ENCODE results near the gene NADK.

The NADK gene

DNA sequence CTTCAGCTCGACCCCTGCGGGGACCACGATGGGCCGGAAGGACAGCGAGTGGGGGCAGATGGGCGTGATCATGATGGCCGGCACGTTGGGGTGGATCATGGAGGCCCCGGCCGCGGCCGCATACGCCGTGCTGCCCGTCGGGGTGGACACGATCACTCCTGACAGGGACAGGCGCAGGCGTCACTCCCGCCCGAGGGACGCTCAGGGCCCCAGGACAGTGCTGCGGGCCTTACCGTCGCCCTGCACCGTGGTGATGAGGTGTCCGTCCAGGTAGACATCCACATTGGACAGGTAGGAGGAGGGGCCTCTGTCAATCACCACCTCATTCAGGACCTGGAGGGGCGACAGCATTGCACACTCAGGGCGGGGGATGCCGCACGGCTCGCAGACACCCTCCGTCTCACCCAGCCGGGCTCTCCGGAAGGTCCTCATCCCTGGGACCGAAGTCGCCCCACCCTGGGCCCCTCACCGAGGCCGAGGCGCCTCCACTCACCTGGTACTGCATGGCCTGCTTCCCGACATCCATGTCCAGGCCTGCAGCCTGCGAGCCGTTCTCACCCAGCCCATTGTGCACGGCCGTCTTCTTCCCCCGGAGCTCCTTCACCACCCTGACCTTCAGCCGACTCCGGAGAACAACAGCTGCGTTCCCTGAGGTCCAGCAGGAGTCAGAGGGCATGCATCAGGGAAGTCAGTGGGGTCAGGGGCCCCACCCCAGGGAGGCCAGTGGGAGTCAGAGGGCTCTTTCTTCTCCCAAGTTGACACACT lies 24.0 kb downstream of the NADK start:
- H3K79me2 ChIP-seq (ENCODE audit: control insufficient read depth, low read length): peaks cover 18% of the 10 kb centered on the region

DNA sequence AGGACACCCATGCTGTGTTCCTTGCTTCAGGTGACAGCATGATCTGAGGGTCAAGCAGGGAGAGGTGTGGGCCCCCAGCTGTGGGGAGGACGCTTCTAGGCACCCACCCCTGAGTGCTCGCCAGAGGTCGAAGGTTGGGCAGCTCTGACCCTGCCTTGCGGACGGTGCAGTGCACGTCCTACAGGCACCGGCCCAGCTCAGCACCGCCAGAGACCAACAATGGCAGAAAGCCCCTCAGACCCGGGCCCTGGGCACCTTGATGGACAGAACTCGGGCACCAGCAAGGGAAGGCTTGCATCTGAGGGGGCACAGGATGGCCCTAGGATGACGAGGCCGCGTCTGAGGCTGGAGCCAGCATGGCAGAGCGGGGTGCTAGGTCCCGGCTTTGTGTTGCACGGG lies 24.7 kb downstream of the NADK start:
- Histone ChIP-seq H3K27me3 (ENCODE audit: control insufficient read depth, low read length) (no peaks in the 10 kb centered on the region), H4K20me1 (ENCODE audit: control insufficient read depth, insufficient read depth, low read depth, low read length) (peaks cover 14% of the 10 kb centered on the region), H3K36me3 (ENCODE audit: control insufficient read depth, low read length) (peaks cover 59% of the 10 kb centered on the region), H3K27ac (ENCODE audit: low read depth, low read length) (no peak overlapping the region), H3K9me3 (ENCODE audit: control insufficient read depth, insufficient read depth, low read length) (no peaks in the 10 kb centered on the region), H3K4me2 (ENCODE audit: low read length) (no peak overlapping the region), H3K4me3 (ENCODE audit: low read length) (no peak overlapping the region), H3K79me2 (ENCODE audit: control insufficient read depth, low read length) (peaks cover 11% of the 10 kb centered on the region), H3K9me2 (replicated peaks; ENCODE audit: control insufficient read depth, low read length) (no peaks in the 10 kb centered on the region), H3K4me1 (ENCODE audit: control insufficient read depth, low read length) (no peaks in the 10 kb centered on the region), H3F3A (ENCODE audit: control insufficient read depth, insufficient read depth) (peaks cover 7% of the 10 kb centered on the region)
- TF ChIP-seq EZH2phosphoT487 (IDR thresholded peaks at IDR 0.05; ENCODE audit: borderline replicate concordance, low read length): no peak
- TF ChIP-seq, protein P1, sequence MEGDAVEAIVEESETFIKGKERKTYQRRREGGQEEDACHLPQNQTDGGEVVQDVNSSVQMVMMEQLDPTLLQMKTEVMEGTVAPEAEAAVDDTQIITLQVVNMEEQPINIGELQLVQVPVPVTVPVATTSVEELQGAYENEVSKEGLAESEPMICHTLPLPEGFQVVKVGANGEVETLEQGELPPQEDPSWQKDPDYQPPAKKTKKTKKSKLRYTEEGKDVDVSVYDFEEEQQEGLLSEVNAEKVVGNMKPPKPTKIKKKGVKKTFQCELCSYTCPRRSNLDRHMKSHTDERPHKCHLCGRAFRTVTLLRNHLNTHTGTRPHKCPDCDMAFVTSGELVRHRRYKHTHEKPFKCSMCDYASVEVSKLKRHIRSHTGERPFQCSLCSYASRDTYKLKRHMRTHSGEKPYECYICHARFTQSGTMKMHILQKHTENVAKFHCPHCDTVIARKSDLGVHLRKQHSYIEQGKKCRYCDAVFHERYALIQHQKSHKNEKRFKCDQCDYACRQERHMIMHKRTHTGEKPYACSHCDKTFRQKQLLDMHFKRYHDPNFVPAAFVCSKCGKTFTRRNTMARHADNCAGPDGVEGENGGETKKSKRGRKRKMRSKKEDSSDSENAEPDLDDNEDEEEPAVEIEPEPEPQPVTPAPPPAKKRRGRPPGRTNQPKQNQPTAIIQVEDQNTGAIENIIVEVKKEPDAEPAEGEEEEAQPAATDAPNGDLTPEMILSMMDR (IDR thresholded peaks at IDR 0.05; ENCODE audit: low read depth, low read length, poor library complexity, severe bottlenecking): no peak

More for the DNA sequence above, 24.0 kb downstream of the NADK start:
- peaks cover 7% of the 10 kb centered on the region for H3F3A ChIP-seq (ENCODE audit: control insufficient read depth, insufficient read depth)
- no peak overlapping the region for H3K4me2 ChIP-seq (ENCODE audit: low read length)
- H3K4me3 ChIP-seq (ENCODE audit: low read length): no peak overlapping the region
- H3K9me2 ChIP-seq (replicated peaks; ENCODE audit: control insufficient read depth, low read length): no peaks in the 10 kb centered on the region
- no peaks in the 10 kb centered on the region for H3K9me3 ChIP-seq (ENCODE audit: control insufficient read depth, insufficient read depth, low read length)
- peaks cover 65% of the 10 kb centered on the region for H3K36me3 ChIP-seq (ENCODE audit: control insufficient read depth, low read length)
- TF ChIP-seq EZH2phosphoT487 (IDR thresholded peaks at IDR 0.05; ENCODE audit: borderline replicate concordance, low read length): no peak
- TF ChIP-seq, protein P1 (IDR thresholded peaks at IDR 0.05; ENCODE audit: low read depth, low read length, poor library complexity, severe bottlenecking): no peak
- peaks cover 15% of the 10 kb centered on the region for H4K20me1 ChIP-seq (ENCODE audit: control insufficient read depth, insufficient read depth, low read depth, low read length)
- H3K27ac ChIP-seq (ENCODE audit: low read depth, low read length): no peak overlapping the region
- H3K27me3 ChIP-seq (ENCODE audit: control insufficient read depth, low read length): no peaks in the 10 kb centered on the region
- no peaks in the 10 kb centered on the region for H3K4me1 ChIP-seq (ENCODE audit: control insufficient read depth, low read length)

DNA sequence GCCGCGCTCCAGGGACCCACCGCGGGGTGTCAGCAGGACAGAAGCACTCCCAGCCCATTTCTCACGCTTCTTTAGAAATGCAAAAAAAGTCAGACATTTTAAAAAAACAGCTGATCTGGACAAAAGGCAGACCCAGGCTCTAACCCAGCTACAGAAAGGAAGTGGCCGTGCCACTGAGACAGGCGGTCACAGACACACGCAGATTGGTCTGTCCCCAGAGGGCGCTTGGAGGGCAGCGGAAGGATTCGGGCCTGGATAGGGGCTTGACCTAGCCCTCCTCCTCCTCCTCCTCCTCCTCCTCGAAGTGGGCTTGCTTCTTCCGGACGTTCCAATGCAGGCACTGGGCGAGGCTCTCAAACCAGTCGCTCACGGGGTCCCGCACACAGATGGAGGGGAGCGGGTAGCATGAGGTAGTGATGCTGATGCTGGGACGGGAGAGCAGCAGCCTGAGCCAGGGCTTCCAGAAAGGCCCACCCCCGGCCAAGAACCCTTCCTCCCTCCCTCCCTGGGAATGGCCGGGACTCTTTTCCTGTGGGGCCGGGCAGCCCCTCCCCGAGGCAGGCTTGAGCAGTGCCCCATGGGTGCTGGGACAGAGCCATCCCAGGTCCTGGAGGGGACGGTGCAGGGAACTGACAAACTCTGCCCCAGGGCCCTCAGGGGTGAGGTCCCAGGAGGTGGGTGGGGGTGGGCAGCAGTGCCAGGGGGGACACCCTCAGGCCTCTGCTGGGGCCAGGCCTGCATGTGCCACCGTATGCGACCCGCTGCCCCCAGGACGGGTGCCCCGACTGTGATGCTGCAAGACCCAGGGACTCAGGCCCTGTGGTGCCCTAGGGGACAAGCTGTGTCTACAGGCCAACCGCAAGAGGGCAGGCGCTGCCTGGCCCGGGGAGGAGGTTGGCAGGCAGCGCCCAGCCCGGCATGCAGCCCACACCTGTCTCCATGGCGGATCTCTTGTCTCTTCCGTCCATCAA lies 25.3 kb downstream of the NADK start:
- Histone ChIP-seq H3F3A (ENCODE audit: control insufficient read depth, insufficient read depth) (peaks cover 7% of the 10 kb centered on the region), H3K4me1 (ENCODE audit: control insufficient read depth, low read length) (no peaks in the 10 kb centered on the region), H3K4me2 (ENCODE audit: low read length) (no peak overlapping the region), H3K9me3 (ENCODE audit: control insufficient read depth, insufficient read depth, low read length) (no peaks in the 10 kb centered on the region), H3K36me3 (ENCODE audit: control insufficient read depth, low read length) (peaks cover 52% of the 10 kb centered on the region), H4K20me1 (ENCODE audit: control insufficient read depth, insufficient read depth, low read depth, low read length) (peaks cover 7% of the 10 kb centered on the region; the same call in 1 of the 2 replicates), H3K4me3 (ENCODE audit: low read length) (no peak overlapping the region), H3K27me3 (ENCODE audit: control insufficient read depth, low read length) (no peaks in the 10 kb centered on the region), H3K27ac (ENCODE audit: low read depth, low read length) (no peak overlapping the region), H3K9me2 (replicated peaks; ENCODE audit: control insufficient read depth, low read length) (no peaks in the 10 kb centered on the region), H3K79me2 (ENCODE audit: control insufficient read depth, low read length) (peaks cover 5% of the 10 kb centered on the region)
- TF ChIP-seq, protein P1 (IDR thresholded peaks at IDR 0.05; ENCODE audit: low read depth, low read length, poor library complexity, severe bottlenecking): no peak
- no peak for TF ChIP-seq EZH2phosphoT487 (IDR thresholded peaks at IDR 0.05; ENCODE audit: borderline replicate concordance, low read length)
